Measurements from ENCODE around the gene PRR16. TPM values are rescaled to one million over a fixed set of nuclear protein-coding genes. Genes with fewer than 3 reads are reported as not detected.

Gene PRR16
- total RNA-seq, 1 donor from 2014 or later, result 0.95 TPM

GRCh38 chr5:120447706-120448239 lies 16.3 kb upstream of the PRR16 start:
- no peak for TF ChIP-seq CTCF (IDR thresholded peaks at IDR 0.05)
- Histone ChIP-seq H3K4me3 (no peak overlapping the region), H3K27me3 (ENCODE audit: low read depth) (no peaks in the 10 kb centered on the region), H3K36me3 (no peaks in the 10 kb centered on the region), H3K27ac (no peak overlapping the region), H3K4me1 (no peaks in the 10 kb centered on the region), H3K9me3 (no peaks in the 10 kb centered on the region)
- intact Hi-C loops (cut with DNase I), result no loop called here
- ATAC-seq (no peak), DNase-seq (no peak)

GRCh38 chr5:120449501-120449900 lies 14.6 kb upstream of the PRR16 start:
- TF ChIP-seq CTCF (IDR thresholded peaks at IDR 0.05), result no peak
- Histone ChIP-seq H3K9me3 (no peaks in the 10 kb centered on the region), H3K27ac (no peak overlapping the region), H3K36me3 (no peaks in the 10 kb centered on the region), H3K27me3 (ENCODE audit: low read depth) (no peaks in the 10 kb centered on the region), H3K4me3 (no peak overlapping the region), H3K4me1 (no peaks in the 10 kb centered on the region)
- ATAC-seq, result no peak
- intact Hi-C loops (cut with DNase I), result no loop called here
- no peak for DNase-seq

- Histone ChIP-seq H3K36me3 (no peaks in the 10 kb centered on the region), H3K4me1 (no peaks in the 10 kb centered on the region), H3K9me3 (no peaks in the 10 kb centered on the region), H3K27ac (no peak overlapping the region), H3K4me3 (no peak overlapping the region), H3K27me3 (ENCODE audit: low read depth) (no peaks in the 10 kb centered on the region)
- no peak for TF ChIP-seq CTCF (IDR thresholded peaks at IDR 0.05)
- DNase-seq (no peak), ATAC-seq (no peak)
- intact Hi-C loops (cut with DNase I), result no loop called here
Observed at GRCh38 chr5:120450910-120451309, 13.2 kb upstream of the PRR16 start.

- peak in 1 of 2 donors; percentile 11 for ATAC-seq
- no peak overlapping the region for H3K27ac ChIP-seq
Observed at GRCh38 chr5:120451445-120451844, 12.7 kb upstream of the PRR16 start.

GRCh38 chr5:120452471-120452870 lies 11.6 kb upstream of the PRR16 start:
- Histone ChIP-seq H3K9me3 (no peaks in the 10 kb centered on the region), H3K27ac (no peak overlapping the region), H3K36me3 (no peaks in the 10 kb centered on the region), H3K4me1 (no peaks in the 10 kb centered on the region), H3K27me3 (ENCODE audit: low read depth) (no peaks in the 10 kb centered on the region), H3K4me3 (no peak overlapping the region)
- intact Hi-C loops (cut with DNase I), result no loop called here
- DNase-seq (no peak), ATAC-seq (no peak)
- no peak for TF ChIP-seq CTCF (IDR thresholded peaks at IDR 0.05)

More at GRCh38 chr5:120451445-120451844, 12.7 kb upstream of the PRR16 start:
- TF ChIP-seq CTCF (IDR thresholded peaks at IDR 0.05), result no peak
- intact Hi-C loops (cut with DNase I), result no loop called here
- no peaks in the 10 kb centered on the region for H3K27me3 ChIP-seq (ENCODE audit: low read depth)
- H3K4me3 ChIP-seq, result no peak overlapping the region
- no peak for DNase-seq
- H3K9me3 ChIP-seq, result no peaks in the 10 kb centered on the region
- no peaks in the 10 kb centered on the region for H3K4me1 ChIP-seq
- no peaks in the 10 kb centered on the region for H3K36me3 ChIP-seq
